HG03378 (cell line): ENCODE data around the gene LRRC73.
"Not testable (repeated sequence)": the region's sequence is repeated elsewhere in the genome, so short reads cannot be mapped to it uniquely, and the experiment has no call there.

Experiments used
- ATAC-seq: cut with Tn5 transposase; IDR thresholded peaks from one replicate; pipeline ENCODE4 v1.9.1; 2021; ENCODE audit warnings: mild to moderate bottlenecking, moderate library complexity; ENCODE audit not compliant: unreplicated experiment

LRRC73 gene

DNA sequence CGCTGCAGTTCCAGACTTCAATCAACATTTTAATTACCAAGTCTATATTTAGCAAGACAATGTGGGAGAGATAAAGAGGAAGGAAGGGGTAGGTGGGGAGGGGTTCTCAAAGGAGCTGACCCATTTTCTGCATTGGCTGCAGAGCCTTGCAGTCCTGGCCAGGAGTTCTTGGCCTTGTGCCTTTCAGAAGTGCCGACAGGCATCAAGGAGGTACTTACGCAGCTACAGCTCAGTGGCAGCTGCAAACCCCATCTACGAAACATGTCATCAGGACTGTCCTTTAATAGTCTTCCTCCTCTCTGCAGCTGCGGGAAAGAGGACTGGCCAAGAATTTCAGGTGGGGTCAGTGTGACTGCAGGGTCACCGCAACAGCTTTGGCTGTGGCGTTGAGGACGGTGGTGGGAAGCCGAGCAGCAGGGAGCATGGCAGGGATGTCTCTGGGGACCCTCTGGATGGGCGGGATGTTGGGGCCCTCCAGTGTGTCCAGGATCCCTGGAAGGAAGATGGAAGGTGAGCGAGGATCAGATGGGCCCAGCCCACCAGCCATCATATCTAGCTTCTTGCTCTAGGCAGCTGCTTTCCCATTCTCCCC lies 1.8 kb upstream of the LRRC73 start:
- ATAC-seq = no peak

DNA sequence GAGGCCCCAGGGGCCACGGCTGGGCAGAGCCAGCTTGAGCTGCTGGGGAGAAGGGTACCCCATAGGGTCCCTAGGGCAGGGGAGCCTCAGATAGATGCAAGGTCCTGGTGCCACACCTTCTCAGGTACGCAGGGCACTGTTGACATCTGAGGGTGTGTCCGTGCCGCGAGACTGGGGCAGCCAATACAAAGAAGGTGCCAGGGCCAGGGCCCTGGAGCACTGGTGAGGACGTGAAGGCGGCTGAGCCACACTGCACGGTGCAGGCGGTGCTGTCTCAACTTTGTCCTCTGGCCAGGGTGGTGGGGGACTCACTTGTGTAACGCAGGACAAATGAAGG lies 649 bp upstream of the LRRC73 start:
- no peak for ATAC-seq

DNA sequence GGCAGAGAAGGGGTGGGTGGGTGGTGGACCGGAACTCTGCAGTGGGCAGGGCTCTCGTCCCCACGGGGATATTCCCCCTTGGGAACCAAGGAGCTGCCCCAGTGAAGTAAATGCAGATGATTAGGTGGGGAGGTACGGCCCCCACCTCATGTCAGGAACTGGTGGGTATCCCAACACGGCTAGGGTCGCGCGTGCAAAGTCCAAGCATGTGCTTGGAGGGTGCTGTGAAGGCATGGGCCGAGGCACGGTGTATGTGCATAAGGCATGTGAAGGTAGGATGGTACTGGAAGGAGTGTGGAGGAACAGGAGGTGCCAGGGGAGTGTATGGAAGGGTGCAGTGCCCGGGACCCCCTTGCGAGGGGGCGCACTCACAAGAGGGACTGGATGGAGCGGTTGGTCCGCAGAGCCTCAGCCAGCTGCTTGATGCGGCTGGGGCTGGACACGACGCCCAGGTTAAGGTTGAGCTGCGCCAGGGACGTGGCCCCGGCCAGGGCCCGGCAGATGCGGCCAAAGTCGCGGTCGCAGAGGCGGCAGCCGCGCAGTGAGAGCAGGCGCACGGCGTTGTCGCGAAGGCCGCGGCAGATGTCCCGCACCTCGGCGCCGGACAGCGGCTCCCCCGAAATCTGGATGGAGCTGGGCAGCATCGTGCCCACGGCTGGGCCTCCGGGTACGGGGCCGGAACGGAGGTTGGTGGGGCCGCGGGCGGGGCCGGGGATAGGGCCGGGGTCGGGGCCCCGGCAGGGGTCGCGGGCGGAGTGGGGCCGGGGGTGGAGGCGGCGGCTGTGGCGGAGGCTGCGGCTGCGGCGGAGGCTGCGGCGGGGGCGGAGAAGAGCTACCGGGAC lies 783 bp downstream of the LRRC73 start:
- no peak for ATAC-seq

DNA sequence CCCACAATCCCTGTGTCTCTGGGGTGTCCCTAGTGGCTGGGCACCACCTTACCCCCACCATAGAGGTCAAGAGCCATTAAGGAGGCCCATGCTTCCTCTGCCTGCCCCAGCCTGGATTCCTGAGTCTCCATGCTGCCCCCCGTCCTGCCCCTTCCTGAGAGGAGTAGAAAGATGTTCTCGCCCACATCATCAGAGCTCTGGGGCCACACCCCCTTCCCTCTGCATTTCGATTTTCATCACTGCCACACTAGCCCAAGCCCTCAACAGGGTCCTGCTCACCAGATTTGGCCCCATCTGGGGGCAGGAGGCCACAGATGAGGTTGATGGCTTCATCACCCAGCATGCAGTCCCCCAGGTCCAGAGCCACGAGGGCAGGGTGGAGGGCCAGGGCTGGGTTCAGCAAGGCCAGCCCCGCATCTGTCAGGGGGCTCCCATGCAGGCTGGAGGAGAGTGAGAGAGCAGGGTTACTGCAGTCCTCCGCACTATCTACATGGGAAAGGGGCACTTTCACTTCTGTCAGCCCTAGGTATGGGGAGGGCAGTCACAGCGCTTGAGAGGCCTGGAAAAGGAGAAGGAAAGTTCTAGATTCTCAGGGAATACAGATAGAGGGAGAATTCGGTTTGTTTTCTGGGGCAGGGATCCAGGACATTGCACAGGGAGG lies 1.5 kb downstream of the LRRC73 start:
- ATAC-seq = no peak

DNA sequence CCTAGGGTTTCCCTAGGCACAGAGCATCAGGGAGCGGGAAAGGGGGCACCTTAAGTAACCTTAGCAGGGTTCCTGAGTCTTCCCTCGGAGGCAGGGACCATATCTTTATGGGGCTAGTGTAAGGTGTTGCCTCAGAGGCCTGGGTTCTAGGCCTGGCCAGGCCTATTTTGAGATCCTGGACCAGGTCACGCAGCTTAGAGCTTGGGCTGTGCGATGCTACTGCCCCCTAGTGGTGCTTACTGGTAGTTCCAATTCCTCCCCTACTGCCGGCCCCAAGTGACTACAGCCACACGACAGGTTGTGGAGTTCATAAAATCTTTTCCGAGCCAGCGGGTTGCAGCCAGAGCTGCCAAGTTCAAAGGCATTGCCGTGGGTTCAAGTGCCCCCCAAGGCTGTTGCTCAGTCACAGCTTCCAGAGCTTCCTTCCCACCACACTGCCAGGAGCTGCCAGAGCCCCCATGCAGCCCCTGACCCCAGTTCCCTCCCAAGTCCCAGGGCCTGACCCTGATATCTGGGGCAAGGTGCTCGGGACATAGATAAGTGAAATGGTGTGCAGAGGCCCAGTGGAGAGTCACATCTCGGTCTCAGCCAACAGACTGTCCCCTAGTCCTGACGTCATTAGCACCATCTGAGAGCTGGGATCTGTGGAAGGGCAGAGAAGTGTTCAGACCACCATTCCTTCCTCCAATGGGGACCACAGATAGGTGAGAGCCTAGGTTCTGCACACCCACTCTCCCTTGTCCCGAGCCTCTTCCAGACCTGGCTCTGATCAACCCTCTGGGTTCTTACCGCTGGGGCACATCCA lies 3.3 kb downstream of the LRRC73 start:
- ATAC-seq = peak; percentile 58

DNA sequence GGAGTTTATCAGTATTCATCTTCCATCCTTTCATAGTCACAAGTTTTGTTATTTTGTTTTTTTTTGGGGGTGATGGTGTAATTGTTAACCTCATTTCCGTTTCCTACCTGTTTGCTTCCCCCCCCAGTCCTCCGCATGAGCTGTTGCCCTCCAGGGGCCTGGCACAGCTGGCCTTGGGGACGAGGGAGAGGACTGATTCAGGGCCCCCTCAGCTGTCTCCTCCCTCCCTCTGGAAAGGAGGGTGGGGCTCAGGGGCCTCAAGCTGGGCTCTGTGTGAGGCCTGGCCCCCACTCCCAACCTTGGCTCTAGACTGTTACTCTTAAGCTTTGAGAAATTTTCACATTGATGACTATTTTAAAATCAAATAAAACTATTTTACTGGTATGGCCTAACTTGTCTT lies 4.0 kb downstream of the LRRC73 start:
- ATAC-seq = no peak

DNA sequence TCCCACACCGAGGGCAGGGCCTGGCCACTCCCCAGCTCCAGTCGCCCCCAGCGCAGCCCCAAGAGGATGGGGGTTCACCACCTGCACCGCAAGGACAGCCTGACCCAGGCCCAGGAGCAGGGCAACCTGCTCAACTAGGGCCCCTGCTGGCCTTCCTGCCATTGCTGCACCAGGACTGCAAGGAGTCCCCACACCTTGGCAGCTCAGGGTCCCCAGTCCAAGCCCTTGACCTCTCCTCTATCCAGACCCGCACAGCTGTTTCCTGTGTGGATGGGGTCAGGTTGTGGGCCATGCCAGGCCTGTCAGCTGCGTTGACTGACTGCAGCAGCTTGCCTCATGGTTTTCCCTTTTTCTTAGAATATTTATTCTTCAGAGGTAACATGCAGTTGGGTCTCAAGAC lies 4.4 kb downstream of the LRRC73 start:
- ATAC-seq = no peak

DNA sequence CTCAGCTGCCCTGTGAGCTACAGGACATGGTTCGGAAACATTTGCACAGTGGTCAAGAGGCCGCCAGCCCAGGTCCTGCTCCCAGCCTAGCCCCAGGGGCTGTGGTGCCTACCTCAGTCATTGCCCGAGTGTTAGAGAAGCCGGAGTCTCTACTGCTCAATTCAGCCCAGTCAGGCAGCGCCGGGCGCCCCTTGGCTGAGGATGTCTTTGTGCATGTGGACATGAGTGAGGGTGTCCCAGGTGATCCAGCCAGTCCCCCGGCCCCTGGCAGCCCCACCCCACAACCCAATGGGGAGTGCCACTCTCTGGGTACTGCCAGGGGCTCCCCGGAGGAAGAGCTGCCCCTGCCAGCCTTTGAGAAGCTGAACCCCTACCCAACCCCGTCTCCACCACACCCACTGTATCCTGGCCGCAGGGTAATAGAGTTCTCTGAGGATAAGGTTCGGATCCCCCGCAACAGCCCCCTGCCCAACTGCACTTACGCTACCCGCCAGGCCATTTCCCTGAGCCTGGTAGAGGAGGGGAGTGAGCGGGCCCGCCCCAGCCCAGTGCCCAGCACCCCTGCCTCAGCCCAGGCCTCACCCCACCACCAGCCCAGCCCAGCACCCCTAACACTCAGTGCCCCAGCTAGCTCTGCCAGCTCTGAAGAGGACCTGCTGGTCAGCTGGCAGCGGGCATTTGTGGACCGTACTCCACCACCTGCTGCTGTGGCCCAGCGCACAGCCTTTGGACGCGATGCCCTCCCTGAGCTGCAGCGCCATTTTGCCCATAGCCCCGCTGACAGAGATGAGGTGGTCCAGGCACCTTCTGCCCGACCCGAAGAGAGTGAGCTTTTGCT lies 5.2 kb downstream of the LRRC73 start:
- ATAC-seq = no peak

DNA sequence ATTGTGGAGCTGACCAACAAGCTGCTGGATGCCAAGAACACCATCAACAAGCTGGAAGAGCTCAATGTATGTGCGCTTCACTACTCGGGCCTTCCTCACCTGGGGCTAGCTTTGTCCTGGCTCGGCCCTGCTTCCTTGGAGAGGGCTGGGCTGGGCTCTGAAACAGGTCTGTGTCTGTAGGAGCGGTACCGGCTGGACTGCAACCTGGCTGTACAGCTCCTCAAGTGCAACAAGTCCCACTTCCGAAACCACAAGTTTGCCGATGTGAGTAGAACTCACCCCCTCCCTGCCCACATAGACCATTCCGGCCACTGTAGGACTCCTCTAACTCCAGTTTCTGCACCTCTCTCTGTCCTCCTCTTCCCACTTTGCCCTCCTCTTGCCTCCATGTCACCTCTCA lies 6.7 kb downstream of the LRRC73 start:
- ATAC-seq = no peak

DNA sequence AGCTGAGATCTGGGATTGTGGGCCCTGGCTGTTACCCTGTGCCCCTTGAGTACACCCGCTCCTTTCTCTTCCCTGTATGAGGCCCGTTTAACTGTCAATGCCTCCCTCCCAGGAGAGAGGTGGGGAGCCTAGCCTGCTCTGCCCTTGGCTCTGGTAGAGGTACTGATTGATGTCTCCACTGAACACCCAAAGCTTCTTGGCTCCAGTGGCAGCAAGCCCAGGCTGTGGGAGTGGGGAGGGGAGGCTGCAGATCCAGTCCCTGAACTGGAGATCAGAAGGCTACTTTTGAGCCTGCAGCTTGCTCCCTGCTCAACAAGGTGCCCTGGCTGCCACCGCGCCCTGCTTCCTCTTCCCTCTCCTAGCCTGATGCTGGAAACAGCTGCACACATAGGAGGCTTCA lies 7.5 kb downstream of the LRRC73 start:
- ATAC-seq = no peak

DNA sequence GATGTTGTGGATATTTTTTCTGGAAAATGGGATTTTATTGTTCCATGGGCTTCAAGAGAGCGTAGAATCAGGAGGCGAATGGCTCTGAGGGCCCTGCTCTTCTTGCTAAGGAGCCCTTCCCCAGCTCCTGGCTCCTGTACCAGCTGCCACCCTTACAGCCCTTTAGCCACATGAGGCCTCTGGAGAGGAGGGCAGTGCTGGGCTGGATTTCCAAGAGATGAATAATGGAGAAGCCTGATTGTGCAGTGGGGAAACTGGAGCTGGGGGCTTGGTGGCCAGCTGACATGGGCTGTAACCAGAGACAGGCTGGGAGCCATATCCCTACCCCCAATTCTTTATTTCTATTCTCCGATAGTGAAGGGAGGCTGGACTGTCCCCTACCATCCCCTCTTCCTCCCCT lies 9.2 kb downstream of the LRRC73 start:
- ATAC-seq = no peak

DNA sequence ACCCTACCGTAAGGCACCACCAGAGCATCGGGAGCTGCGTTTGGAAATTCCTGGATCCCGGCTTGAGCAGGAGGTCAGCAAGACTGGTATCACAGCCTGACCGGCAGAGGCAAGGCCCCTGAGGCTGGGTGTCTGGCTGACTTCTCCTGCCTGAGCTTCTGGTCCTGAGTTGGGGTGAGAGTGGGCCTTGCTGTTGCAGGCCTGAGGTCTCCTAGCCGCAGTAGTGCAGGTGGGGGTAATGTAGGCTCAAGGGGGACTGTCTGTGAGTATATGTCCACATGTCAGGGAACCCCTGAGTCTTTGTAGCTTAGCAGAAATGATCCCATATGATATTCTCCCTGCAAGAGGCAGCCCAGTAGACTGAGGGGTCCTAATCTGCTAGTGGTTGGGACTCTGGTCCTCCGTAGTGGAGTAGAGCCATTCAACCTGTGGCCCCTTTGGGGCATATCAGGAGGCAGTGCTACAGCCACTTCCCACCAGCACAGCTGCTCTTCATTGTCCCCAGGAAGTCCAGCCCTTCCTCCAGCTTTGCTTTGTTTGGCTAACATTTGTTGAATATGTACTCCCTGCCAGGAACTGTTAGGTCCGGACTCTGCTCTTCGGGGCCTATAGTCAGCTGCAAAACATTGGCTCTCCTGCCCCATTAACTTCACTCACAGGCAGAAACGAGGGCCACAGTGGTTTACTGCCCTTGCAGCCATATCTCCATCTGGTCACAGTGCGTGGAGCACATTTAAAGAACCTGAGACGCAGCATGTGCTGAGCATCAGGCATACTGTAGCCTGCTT lies 10.9 kb downstream of the LRRC73 start:
- no peak for ATAC-seq

DNA sequence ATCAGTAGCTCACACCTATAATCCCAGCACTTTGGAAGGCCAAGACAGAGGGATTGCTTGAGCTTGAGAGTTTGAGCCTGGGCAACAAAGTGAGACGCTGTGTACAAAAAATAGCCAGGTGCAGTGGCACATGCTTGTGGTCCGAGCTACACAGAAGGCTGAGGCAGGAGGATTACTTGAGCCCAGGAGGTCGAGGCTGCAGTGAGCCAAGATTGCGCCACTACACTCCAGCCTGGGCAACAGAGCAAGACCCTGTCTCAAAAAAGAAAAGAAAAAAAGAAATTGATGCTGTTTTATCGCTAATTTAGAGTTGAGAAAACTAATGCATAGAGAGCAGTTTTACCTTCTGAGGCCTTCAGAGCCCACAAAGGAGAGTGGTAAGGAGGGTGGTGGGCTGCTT lies 11.9 kb downstream of the LRRC73 start:
- ATAC-seq = not testable (repeated sequence)

DNA sequence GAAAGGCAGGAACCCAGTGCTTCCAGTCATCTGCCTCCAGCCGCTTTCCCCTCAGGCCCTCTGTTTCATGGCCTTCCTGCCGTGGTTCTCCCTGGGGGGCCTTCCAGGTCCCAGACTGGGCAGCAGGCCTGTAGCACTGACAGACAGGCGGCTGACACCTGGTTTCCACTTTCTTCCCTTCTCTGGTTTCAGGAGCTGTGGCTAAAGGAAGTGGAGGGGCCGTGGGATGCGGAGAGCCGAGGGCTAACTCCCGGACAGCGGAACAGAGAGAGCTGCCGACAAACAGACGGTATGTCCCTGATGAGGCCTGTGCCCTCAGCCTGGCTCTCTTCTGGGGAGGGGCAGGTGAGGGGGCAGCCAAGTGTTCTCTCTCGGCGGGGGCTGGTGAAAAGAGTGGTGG lies 12.5 kb downstream of the LRRC73 start:
- ATAC-seq = no peak

DNA sequence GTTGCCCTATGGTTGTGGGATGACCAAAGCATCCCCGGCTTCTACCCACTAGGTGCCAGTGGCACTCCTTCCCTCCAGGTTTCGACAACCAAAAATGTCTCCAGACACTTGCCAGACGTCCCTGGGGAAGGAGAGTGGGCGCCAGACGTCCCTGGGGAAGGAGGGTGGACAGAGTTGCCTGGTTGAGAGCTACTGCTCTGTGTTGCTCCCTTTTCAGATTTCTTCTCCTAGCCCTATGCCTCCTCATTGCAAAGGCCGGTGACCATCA lies 13.1 kb downstream of the LRRC73 start:
- no peak for ATAC-seq

DNA sequence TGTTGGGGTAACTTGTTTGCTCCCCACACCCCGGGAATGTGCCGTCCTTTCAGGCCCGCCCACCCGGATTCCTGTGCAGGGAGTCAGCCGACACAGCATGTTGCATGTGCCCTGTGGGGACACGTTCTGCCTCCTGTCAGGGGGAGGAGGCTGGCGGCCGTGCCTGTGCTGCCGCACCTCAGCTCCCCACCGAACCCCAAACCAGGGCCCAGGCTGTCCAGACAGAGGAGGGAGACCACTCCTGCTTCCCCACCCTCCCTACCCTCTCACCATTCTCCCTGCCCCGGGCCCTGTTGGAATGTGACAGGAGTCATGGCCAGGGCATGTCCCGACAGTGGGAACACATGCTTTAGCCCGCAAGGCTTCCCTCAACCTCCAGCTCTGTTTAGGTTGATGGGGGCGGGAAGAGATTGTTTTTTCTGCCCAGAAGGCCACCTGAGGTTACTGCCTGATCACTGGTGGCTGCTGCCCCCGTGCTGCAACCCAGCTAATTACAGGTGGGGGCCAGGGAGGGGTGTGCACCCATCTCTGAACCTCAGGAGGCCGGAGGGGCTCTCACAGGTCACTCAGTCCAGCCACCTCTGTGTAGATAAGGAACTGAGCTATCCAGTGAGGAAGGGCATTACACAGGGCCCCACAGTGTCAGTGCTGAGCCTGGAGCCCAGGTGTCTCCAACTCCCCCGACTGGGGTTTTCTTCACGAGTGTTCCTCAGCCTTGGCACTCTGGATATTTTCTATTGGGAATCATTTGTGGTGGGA lies 13.6 kb downstream of the LRRC73 start:
- ATAC-seq = no peak

DNA sequence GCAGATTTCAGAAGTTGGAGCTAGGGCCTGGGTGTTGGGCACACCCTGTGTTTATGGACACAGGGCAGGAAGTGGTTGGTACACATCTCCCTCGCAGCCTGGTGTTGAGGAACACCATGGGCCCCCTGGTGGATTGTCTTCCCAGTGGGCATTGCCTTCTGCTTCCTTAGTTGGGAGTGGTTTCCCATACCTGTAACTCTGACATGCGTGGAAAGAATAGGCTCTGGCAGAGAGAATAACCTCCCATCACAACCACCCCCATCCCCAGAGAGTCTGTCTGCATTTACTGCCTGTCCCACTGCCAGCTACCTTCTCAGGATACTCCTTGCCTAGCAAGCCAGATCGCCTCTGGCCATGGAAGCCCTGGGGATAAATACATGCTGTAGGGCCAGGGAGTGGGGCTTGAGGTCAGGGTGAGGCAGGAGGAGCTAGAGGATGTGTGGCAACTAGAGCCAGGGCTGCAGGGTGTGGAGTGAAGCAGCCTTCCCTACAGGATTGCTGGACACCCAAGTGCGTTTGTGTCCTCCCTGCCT lies 14.7 kb downstream of the LRRC73 start:
- no peak for ATAC-seq

DNA sequence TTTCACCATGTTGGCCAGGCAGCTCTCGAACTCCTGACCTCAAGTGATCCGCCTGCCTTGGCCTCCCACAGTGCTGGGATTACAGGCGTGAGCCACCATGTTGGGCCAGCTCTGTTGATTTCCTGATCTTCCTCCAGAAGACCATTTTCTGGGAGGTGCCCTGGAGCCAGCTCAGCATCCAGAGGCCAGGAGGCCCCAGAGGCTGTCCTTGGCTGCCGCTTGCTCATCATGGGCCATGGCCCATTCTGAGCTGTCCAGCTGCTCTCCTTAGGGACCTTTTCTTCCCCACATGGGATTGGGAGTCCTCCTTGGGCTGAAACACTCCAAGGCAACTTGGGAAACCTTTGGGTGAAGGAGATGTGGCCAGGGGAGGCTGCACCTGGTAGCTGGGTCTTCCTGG lies 15.4 kb downstream of the LRRC73 start:
- ATAC-seq = no peak

DNA sequence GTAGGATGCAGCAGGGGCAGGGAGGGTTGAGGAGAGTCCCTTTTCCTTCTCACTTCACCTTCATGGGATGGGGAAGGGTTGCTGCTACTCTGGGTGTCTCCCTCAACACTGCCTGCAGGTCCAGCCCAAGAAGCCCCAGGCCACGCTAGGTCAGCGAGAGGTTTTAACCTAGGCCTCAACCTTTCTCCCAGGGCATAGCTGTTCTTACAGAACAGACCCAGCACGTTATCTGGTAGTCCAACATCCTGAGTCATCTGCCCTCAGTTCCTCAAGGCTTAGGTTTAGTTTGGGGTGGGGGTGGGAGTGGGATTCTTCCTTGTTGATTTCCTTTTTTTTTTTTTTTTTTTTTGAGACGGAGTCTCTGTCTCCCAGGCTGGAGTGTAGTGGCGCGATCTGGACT lies 15.8 kb downstream of the LRRC73 start:
- ATAC-seq = no peak
